ENCODE measurements around the gene THSD7B.
"Not testable (repeated sequence)": the region's sequence is repeated elsewhere in the genome, so short reads cannot be mapped to it uniquely, and the experiment has no call there.

The THSD7B gene

DNA sequence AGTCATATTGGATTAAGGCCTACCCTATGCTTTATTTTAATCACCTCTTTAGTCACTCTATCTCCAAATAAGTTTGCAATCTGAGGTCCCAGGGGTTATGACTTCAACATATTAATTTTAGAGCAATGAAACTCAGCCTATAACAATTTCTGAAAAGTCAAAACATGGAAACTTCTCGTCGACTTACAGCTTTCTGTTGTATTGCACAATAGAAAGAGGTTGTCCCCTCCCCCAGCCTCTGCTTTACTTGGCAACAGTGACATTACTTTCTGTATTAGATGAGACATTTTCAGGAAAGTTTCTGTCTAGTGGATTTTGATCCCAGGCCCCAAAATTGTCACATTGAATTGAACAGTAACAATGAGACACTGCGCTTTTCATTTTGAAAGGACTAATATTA is 326.4 kb downstream of the THSD7B start:
- POLR2A ChIA-PET, result no interaction called here
- no peak for DNase-seq (ENCODE audit: low read depth, low spot score)
- CTCF ChIA-PET, result no interaction called here

DNA sequence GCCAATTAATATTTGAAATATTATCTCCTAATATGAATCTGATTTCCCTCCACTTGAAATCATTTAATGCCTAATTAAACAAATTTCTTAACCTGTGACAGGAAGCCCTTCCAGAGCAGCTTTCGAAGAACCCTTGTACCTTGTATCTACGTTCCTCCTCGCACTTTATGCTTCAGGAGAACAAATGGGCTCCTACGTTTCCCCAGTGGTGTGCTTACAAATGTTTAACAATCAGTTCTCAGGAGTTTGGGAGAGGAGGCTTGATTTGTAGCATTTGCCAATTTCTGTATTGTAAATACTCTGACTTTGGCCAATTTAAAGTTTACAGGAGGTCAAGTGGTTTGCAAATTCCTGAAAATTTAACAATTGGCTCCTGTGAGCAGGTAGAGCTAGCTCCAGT is 327.8 kb downstream of the THSD7B start:
- POLR2A ChIA-PET, result no interaction called here
- CTCF ChIA-PET, result no interaction called here
- TF ChIP-seq, protein P1, sequence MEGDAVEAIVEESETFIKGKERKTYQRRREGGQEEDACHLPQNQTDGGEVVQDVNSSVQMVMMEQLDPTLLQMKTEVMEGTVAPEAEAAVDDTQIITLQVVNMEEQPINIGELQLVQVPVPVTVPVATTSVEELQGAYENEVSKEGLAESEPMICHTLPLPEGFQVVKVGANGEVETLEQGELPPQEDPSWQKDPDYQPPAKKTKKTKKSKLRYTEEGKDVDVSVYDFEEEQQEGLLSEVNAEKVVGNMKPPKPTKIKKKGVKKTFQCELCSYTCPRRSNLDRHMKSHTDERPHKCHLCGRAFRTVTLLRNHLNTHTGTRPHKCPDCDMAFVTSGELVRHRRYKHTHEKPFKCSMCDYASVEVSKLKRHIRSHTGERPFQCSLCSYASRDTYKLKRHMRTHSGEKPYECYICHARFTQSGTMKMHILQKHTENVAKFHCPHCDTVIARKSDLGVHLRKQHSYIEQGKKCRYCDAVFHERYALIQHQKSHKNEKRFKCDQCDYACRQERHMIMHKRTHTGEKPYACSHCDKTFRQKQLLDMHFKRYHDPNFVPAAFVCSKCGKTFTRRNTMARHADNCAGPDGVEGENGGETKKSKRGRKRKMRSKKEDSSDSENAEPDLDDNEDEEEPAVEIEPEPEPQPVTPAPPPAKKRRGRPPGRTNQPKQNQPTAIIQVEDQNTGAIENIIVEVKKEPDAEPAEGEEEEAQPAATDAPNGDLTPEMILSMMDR (IDR thresholded peaks at IDR 0.05; ENCODE audit: insufficient read depth, low read length, missing control alignments), result no peak
- DNase-seq (ENCODE audit: low read depth, low spot score), result no peak
- no peak overlapping the region for H3K4me3 ChIP-seq (ENCODE audit: low read depth, low read length)

More for the DNA sequence above, 326.4 kb downstream of the THSD7B start:
- H3K4me3 ChIP-seq (ENCODE audit: low read depth, low read length), result no peak overlapping the region
- TF ChIP-seq, protein P1 (IDR thresholded peaks at IDR 0.05; ENCODE audit: insufficient read depth, low read length, missing control alignments), result no peak

DNA sequence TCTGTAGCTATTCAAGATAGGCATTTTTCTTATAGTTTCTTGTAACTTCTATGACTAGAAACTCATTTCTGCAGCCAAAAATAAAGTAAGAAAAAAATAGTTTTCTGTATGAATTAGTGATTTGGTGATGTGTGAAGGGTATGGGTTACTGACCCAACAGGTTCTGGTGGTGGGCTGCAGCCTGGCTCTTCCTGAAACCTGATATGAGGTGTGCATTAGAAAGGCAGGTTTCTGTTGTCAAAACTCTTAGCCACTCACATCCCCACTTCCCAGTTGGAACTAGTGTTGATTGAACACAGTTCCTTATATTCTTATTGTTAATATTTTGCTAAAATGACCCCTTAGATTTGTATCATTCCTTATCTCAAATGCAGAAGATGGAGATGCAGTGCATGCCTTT is 330.8 kb downstream of the THSD7B start:
- CTCF ChIA-PET, result no interaction called here
- no peak for DNase-seq (ENCODE audit: low read depth, low spot score)
- TF ChIP-seq, protein P1 (IDR thresholded peaks at IDR 0.05; ENCODE audit: insufficient read depth, low read length, missing control alignments), result no peak
- no peak overlapping the region for H3K4me3 ChIP-seq (ENCODE audit: low read depth, low read length)
- POLR2A ChIA-PET, result no interaction called here

DNA sequence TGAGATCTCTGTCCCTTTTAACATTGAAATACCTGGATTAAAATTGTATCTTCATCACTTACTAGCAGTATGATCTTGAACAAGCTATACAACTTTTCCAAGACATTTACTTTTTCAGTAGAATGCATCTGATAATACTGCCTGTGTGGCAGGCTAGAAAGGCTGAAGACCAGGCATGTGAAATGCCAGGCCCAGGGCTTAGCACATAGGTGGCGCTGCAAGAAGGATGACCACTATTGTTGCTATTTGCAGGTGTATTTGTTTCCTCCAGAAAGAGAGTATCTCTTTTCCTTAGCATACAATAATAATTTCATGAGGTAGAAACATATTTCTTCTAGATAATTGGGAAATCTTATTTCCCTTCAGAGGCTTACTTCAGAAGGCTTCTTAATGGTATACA is 331.3 kb downstream of the THSD7B start:
- POLR2A ChIA-PET, result no interaction called here
- DNase-seq (ENCODE audit: low read depth, low spot score), result no peak
- TF ChIP-seq, protein P1 (IDR thresholded peaks at IDR 0.05; ENCODE audit: insufficient read depth, low read length, missing control alignments), result no peak
- H3K4me3 ChIP-seq (ENCODE audit: low read depth, low read length), result no peak overlapping the region
- CTCF ChIA-PET, result no interaction called here

DNA sequence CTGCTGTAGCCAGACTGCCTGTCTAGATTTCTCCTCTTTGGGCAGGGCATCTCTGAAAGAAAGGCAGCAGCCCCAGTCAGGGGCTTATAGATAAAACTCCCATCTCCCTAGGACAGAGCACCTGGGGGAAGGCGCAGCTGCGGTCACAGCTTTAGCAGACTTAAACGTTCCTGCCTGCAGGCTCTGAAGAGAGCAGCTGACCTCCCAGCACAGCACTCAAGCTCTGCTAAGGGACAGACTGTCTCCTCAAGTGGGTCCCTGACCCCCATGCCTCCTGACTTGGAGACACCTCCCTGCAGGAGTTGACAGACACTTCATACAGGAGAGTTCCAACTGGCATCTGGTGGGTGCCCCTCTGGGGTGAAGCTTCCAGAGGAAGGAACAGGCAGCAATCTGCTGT is 336.5 kb downstream of the THSD7B start:
- CTCF ChIA-PET; POLR2A ChIA-PET; DNase-seq (ENCODE audit: low read depth, low spot score); H3K4me3 ChIP-seq (ENCODE audit: low read depth, low read length): not testable (repeated sequence)

DNA sequence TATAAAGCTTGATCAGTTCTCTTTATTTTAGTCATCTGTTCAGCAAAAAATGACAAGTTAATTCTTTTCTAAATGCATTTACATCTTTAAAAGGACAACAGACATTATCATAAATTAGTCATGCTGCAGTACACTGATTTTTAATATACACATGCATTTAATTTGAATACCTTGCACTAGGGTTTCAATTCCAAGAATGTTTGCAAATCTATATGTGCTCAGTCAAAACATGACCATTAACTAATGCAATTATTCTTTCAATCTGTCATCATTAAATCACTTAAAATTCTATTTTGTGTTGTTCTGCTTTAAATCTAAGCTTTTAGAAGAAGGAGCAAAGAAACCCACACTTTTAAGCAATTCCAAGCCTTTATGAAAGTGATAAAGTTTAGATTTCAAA is 342.6 kb downstream of the THSD7B start:
- DNase-seq (ENCODE audit: low read depth, low spot score), result no peak
- CTCF ChIA-PET, result no interaction called here
- TF ChIP-seq, protein P1 (IDR thresholded peaks at IDR 0.05; ENCODE audit: insufficient read depth, low read length, missing control alignments), result no peak
- POLR2A ChIA-PET, result no interaction called here
- H3K4me3 ChIP-seq (ENCODE audit: low read depth, low read length), result no peak overlapping the region

- H3K4me3 ChIP-seq (ENCODE audit: low read depth, low read length), result no peak overlapping the region
- CTCF ChIA-PET, result no interaction called here
- TF ChIP-seq, protein P1 (IDR thresholded peaks at IDR 0.05; ENCODE audit: insufficient read depth, low read length, missing control alignments), result no peak
- DNase-seq (ENCODE audit: low read depth, low spot score), result no peak
- POLR2A ChIA-PET, result interaction anchor here (0.7 kb wide), 1 partner anchor 12 kb away, joined by 3 read pairs; no protein-coding TSS in a partner anchor
Observed at GRCh38 chr2:137111896-137112295, 346.6 kb downstream of the THSD7B start.

Data from AG04449 (cell line).